Measurements from ENCODE around the gene C3orf52. TPM values are rescaled to one million over a fixed set of nuclear protein-coding genes. Genes with fewer than 3 reads are reported as not detected.
A peak's percentile ranks its signal among the peaks of the same experiment; 100 is the strongest.
"Not testable (repeated sequence)": the region's sequence is repeated elsewhere in the genome, so short reads cannot be mapped to it uniquely, and the experiment has no call there.

Gene C3orf52
- total and polyA plus RNA-seq, 8 donors, result 4.2 to 66.9 (median 35.1) TPM

DNA sequence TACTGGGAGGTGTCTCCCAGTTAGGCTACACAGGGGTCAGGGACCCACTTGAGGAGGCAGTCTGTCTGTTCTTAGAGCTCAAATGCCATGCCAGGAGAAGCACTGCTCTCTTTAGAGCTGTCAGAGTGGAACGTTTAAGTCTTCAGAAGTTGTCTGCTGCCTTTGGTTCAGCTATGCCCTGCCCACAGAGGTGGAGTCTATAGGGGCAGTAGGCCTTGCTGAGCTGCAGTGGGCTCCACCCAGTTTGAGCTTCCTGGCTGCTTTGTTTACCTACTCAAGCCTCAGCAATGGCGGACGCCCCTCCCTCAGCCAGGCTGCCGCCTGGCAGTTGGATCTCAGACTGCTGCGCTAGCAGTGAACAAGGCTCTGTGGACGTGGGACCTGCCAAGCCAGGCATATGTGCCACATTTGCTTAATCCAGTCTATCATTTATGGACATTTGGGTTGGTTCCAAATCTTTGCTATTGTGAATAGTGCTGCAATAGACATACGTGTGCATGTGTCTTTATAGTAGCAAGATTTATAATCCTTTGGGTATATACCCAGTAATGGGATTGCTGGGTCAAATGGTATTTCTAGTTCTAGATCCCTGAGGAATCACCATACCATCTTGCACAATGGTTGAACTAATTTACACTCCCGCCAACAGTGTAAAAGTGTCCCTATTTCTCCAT lies 13.7 kb upstream of the C3orf52 start:
- H3K4me3 ChIP-seq; H3K9me3 ChIP-seq; intact Hi-C loops (cut with DNase I; ENCODE audit: low total_unique reads); H3K27me3 ChIP-seq; H3K36me3 ChIP-seq: not testable (repeated sequence)
- 34 to 55% (median 39%) methylated on average over 8 of the region's 8 CpGs for WGBS, 5 donors
- TF ChIP-seq POLR2AphosphoS5 (IDR thresholded peaks at IDR 0.05), result peak in 1 of 3 donors; percentile 19
- peak; percentile 61 to 76 for DNase-seq
- peak overlapping the region; percentile 67 to 90 (median 84) for H3K27ac ChIP-seq
- H3K4me1 ChIP-seq, result peaks cover 0 to 20% (median 9%) of the 10 kb centered on the region in 4 donors

DNA sequence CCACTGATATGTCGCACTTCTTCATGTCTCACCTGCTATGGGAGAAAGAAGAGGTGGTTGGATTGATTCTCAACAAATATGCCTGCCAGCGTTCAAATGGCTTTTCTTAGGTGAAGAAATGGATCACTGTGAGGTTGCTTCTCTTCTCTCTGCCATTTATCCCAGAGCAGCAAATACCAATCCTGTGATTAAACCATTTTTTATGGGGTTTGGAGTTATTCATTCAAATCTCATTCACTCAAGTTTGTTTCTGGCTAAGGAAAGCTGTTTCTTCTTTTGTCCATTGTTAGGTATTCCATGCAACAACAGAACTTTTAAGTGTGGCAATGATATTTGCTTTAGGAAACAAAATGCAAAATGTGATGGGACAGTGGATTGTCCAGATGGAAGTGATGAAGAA lies 12.2 kb upstream of the C3orf52 start:
- 84 to 94% (median 91%) methylated on average over 2 of the region's 2 CpGs for WGBS, 5 donors
- H3K27ac ChIP-seq, result peak overlapping the region; percentile 49 to 90 (median 77)

DNA sequence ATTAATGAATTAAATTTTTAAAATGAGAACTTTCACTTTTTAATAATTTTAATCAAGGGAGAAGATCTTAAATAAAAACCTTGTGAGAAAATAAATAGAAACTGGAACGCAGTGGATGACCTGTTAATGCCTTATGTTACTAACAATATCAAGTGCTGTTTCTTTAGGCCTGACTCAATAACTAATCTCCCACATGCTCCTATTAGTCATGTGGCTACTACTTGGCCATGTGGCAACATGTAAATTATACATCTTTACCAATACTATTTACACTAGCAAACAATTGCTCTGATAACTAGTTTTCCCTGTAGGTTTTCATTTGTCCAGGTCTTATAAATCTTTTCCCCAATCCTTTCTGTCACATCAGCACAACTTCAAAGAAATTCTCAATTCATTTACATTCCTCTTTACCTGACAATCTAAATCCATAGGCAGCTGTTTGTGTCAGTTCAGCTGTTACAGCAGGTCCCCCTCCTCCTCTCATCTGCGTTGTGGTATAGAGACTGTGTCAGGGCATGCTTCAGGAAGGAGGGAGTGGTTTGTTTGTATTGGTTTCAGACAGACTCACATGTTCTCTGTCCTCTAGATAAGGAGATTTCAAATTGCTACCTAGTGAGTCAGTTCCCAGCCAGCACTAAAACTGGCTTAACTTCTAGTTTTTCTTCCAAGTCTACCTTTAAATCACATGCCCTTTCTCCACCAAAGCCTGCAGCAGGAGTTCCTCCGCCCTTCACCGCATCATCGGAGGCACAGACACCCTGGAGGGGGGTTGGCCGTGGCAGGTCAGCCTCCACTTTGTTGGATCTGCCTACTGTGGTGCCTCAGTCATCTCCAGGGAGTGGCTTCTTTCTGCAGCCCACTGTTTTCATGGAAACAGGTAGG lies 11.3 kb upstream of the C3orf52 start:
- peak in 2 of 3 donors; percentile 25 to 54 for TF ChIP-seq POLR2AphosphoS5 (IDR thresholded peaks at IDR 0.05)
- TF ChIP-seq POLR2A (IDR thresholded peaks at IDR 0.05), result no peak
- H3K4me1 ChIP-seq, result peaks cover 0 to 20% (median 9%) of the 10 kb centered on the region in 4 donors
- no peaks in the 10 kb centered on the region for H3K9me3 ChIP-seq
- H3K4me3 ChIP-seq, result no peak overlapping the region
- no peaks in the 10 kb centered on the region for H3K36me3 ChIP-seq
- no peaks in the 10 kb centered on the region for H3K27me3 ChIP-seq
- H3K27ac ChIP-seq, result peak overlapping the region; percentile 71 to 90 (median 84)
- WGBS, 5 donors, result 14 to 40% (median 26%) methylated on average over 6 of the region's 6 CpGs
- peak; percentile 59 to 87 for DNase-seq
- intact Hi-C loops (cut with DNase I; ENCODE audit: low total_unique reads), result no loop called here

More for the DNA sequence above, 12.2 kb upstream of the C3orf52 start:
- no peak overlapping the region for H3K4me3 ChIP-seq
- H3K9me3 ChIP-seq, result no peaks in the 10 kb centered on the region
- H3K27me3 ChIP-seq, result no peaks in the 10 kb centered on the region
- no peak for DNase-seq
- no peaks in the 10 kb centered on the region for H3K36me3 ChIP-seq
- intact Hi-C loops (cut with DNase I; ENCODE audit: low total_unique reads), result no loop called here
- TF ChIP-seq, protein P1, sequence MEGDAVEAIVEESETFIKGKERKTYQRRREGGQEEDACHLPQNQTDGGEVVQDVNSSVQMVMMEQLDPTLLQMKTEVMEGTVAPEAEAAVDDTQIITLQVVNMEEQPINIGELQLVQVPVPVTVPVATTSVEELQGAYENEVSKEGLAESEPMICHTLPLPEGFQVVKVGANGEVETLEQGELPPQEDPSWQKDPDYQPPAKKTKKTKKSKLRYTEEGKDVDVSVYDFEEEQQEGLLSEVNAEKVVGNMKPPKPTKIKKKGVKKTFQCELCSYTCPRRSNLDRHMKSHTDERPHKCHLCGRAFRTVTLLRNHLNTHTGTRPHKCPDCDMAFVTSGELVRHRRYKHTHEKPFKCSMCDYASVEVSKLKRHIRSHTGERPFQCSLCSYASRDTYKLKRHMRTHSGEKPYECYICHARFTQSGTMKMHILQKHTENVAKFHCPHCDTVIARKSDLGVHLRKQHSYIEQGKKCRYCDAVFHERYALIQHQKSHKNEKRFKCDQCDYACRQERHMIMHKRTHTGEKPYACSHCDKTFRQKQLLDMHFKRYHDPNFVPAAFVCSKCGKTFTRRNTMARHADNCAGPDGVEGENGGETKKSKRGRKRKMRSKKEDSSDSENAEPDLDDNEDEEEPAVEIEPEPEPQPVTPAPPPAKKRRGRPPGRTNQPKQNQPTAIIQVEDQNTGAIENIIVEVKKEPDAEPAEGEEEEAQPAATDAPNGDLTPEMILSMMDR (IDR thresholded peaks at IDR 0.05), result no peak
- TF ChIP-seq POLR2AphosphoS5 (IDR thresholded peaks at IDR 0.05) (no peak), EP300 (IDR thresholded peaks at IDR 0.05) (no peak), POLR2A (IDR thresholded peaks at IDR 0.05) (no peak)
- H3K4me1 ChIP-seq, result peaks cover 0 to 20% (median 9%) of the 10 kb centered on the region in 4 donors

DNA sequence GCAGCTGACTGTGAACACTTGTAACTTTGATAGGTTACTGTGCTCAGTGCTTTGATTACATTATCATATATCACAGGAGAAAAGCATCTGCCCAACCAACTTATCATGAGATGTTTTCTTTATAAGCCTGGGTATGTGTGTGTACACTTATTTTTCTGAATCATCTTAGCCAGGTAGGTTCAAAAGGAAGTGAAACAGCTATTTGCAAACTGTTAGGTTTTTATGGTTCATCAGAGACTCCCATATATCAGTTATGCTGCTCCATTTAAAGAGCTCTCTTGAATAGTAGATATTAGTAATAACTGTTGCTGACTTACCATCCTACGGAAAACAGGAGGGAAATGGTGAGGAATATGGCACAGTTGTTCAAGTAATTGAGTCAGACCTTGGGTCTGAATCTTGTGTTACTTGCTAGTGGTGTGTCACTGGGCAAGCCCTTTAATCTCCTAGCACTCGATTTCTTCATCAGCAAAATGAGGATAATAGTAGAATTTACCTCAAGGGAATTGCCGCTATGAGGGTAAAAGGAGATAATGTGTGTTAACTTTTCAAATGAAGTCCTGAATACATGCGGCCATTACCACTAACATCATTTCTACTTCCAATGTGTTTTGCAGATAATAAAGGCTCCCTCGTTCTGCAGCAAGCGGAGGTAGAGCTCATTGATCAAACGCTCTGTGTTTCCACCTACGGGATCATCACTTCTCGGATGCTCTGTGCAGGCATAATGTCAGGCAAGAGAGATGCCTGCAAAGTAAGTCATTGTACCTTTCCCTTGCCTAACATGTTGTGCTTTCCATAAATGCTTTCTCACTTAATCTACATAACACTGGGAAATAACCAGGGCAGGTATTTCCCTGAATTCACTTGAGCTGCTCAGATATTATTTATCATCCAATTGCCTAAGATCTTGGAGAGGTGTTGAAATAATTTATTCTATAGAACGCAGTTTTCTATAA lies 7.8 kb upstream of the C3orf52 start:
- H3K27me3 ChIP-seq, result no peaks in the 10 kb centered on the region
- TF ChIP-seq POLR2A (IDR thresholded peaks at IDR 0.05) (no peak), POLR2AphosphoS5 (IDR thresholded peaks at IDR 0.05) (no peak), EP300 (IDR thresholded peaks at IDR 0.05) (no peak)
- TF ChIP-seq, protein P1 (IDR thresholded peaks at IDR 0.05), result no peak
- no peaks in the 10 kb centered on the region for H3K36me3 ChIP-seq
- no peak overlapping the region for H3K27ac ChIP-seq
- no peak overlapping the region for H3K4me3 ChIP-seq
- intact Hi-C loops (cut with DNase I; ENCODE audit: low total_unique reads), result no loop called here
- H3K4me1 ChIP-seq, result peaks cover 0 to 10% (median 5%) of the 10 kb centered on the region in 4 donors
- WGBS, 5 donors, result 82 to 90% (median 85%) methylated on average over 10 of the region's 10 CpGs
- H3K9me3 ChIP-seq, result no peaks in the 10 kb centered on the region
- DNase-seq, result no peak
